ENCODE data around the gene WDR11.

The WDR11 gene

GRCh38 chr10:120828763-120829319 lies 22.3 kb upstream of the WDR11 start:
- no peaks in the 10 kb centered on the region for H4K20me1 ChIP-seq (ENCODE audit: control insufficient read depth, insufficient read depth, low read depth, low read length)
- H3K4me1 ChIP-seq (ENCODE audit: control insufficient read depth, low read length) = no peaks in the 10 kb centered on the region
- H3K9me2 ChIP-seq (replicated peaks; ENCODE audit: control insufficient read depth, low read length) = no peaks in the 10 kb centered on the region
- H3K4me3 ChIP-seq (ENCODE audit: low read length) = no peak overlapping the region
- no peaks in the 10 kb centered on the region for H3K79me2 ChIP-seq (ENCODE audit: control insufficient read depth, low read length)
- no peak for TF ChIP-seq EZH2phosphoT487 (IDR thresholded peaks at IDR 0.05; ENCODE audit: borderline replicate concordance, low read length)
- TF ChIP-seq CTCF (IDR thresholded peaks at IDR 0.05; ENCODE audit: low read depth, low read length, poor library complexity, severe bottlenecking) = no peak
- no peaks in the 10 kb centered on the region for H3K27me3 ChIP-seq (ENCODE audit: control insufficient read depth, low read length)
- H3F3A ChIP-seq (ENCODE audit: control insufficient read depth, insufficient read depth) = no peaks in the 10 kb centered on the region
- H3K36me3 ChIP-seq (ENCODE audit: control insufficient read depth, low read length) = no peaks in the 10 kb centered on the region
- no peaks in the 10 kb centered on the region for H3K9me3 ChIP-seq (ENCODE audit: control insufficient read depth, insufficient read depth, low read length)
- H3K27ac ChIP-seq (ENCODE audit: low read depth, low read length) = no peak overlapping the region
- no peak overlapping the region for H3K4me2 ChIP-seq (ENCODE audit: low read length)

GRCh38 chr10:120832106-120832505 lies 19.1 kb upstream of the WDR11 start:
- no peak for TF ChIP-seq EZH2phosphoT487 (IDR thresholded peaks at IDR 0.05; ENCODE audit: borderline replicate concordance, low read length)

DNA sequence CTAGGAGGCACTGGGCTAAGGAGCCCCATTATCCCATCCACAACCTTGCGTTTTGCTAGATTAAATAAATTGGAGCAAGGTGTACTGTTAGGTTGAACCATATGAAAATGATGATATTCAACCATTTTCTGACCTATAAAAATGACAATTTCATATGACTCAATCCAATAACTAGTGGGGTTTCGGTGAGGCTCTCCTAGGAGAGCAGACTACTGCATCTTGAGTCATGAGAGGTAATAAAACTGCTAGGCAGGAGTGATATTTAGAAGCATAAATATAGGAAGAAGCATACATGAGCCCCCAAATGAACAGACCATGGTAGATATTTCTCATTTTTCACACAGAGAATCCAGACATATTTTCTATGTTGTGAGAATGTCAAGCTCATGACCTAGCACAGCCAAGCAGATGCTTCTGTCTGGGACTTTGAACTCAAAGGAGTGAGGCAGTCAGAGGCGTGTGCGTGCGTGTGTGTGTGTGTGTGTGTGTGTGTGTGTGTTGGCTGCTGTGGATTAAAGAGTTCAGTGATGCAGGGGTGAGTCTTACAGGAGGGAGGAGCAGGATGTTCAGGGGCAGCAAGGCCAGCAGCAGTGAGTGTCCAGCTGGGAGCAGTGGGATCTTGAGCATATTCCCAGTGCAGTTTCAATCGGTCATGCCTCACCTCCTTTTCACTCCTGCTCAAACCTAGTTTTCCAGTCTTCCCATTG lies 17.8 kb upstream of the WDR11 start:
- no peak for TF ChIP-seq CTCF (IDR thresholded peaks at IDR 0.05; ENCODE audit: low read depth, low read length, poor library complexity, severe bottlenecking)
- TF ChIP-seq EZH2phosphoT487 (IDR thresholded peaks at IDR 0.05; ENCODE audit: borderline replicate concordance, low read length) = no peak
- Histone ChIP-seq H3K4me2 (ENCODE audit: low read length) (no peak overlapping the region), H3K27ac (ENCODE audit: low read depth, low read length) (no peak overlapping the region), H4K20me1 (ENCODE audit: control insufficient read depth, insufficient read depth, low read depth, low read length) (no peaks in the 10 kb centered on the region), H3K4me1 (ENCODE audit: control insufficient read depth, low read length) (no peaks in the 10 kb centered on the region), H3K9me2 (replicated peaks; ENCODE audit: control insufficient read depth, low read length) (no peaks in the 10 kb centered on the region), H3K4me3 (ENCODE audit: low read length) (no peak overlapping the region), H3K27me3 (ENCODE audit: control insufficient read depth, low read length) (no peaks in the 10 kb centered on the region), H3K79me2 (ENCODE audit: control insufficient read depth, low read length) (no peaks in the 10 kb centered on the region), H3F3A (ENCODE audit: control insufficient read depth, insufficient read depth) (no peaks in the 10 kb centered on the region), H3K9me3 (ENCODE audit: control insufficient read depth, insufficient read depth, low read length) (no peaks in the 10 kb centered on the region), H3K36me3 (ENCODE audit: control insufficient read depth, low read length) (no peaks in the 10 kb centered on the region)

More at GRCh38 chr10:120832106-120832505, 19.1 kb upstream of the WDR11 start:
- H3F3A ChIP-seq (ENCODE audit: control insufficient read depth, insufficient read depth) = no peaks in the 10 kb centered on the region
- H3K4me1 ChIP-seq (ENCODE audit: control insufficient read depth, low read length) = no peaks in the 10 kb centered on the region
- H3K4me3 ChIP-seq (ENCODE audit: low read length) = no peak overlapping the region
- no peak overlapping the region for H3K27ac ChIP-seq (ENCODE audit: low read depth, low read length)
- no peaks in the 10 kb centered on the region for H3K27me3 ChIP-seq (ENCODE audit: control insufficient read depth, low read length)
- H3K9me2 ChIP-seq (replicated peaks; ENCODE audit: control insufficient read depth, low read length) = no peaks in the 10 kb centered on the region
- H3K36me3 ChIP-seq (ENCODE audit: control insufficient read depth, low read length) = no peaks in the 10 kb centered on the region
- no peaks in the 10 kb centered on the region for H3K79me2 ChIP-seq (ENCODE audit: control insufficient read depth, low read length)
- H3K9me3 ChIP-seq (ENCODE audit: control insufficient read depth, insufficient read depth, low read length) = no peaks in the 10 kb centered on the region
- no peak overlapping the region for H3K4me2 ChIP-seq (ENCODE audit: low read length)
- H4K20me1 ChIP-seq (ENCODE audit: control insufficient read depth, insufficient read depth, low read depth, low read length) = no peaks in the 10 kb centered on the region

- Histone ChIP-seq H3K4me3 (ENCODE audit: low read length) (no peak overlapping the region), H3K27me3 (ENCODE audit: control insufficient read depth, low read length) (no peaks in the 10 kb centered on the region), H3F3A (ENCODE audit: control insufficient read depth, insufficient read depth) (no peaks in the 10 kb centered on the region), H3K79me2 (ENCODE audit: control insufficient read depth, low read length) (no peaks in the 10 kb centered on the region), H3K4me1 (ENCODE audit: control insufficient read depth, low read length) (no peaks in the 10 kb centered on the region), H3K36me3 (ENCODE audit: control insufficient read depth, low read length) (no peaks in the 10 kb centered on the region), H4K20me1 (ENCODE audit: control insufficient read depth, insufficient read depth, low read depth, low read length) (no peaks in the 10 kb centered on the region), H3K9me2 (replicated peaks; ENCODE audit: control insufficient read depth, low read length) (no peaks in the 10 kb centered on the region), H3K4me2 (ENCODE audit: low read length) (no peak overlapping the region), H3K27ac (ENCODE audit: low read depth, low read length) (no peak overlapping the region), H3K9me3 (ENCODE audit: control insufficient read depth, insufficient read depth, low read length) (no peaks in the 10 kb centered on the region)
- no peak for TF ChIP-seq CTCF (IDR thresholded peaks at IDR 0.05; ENCODE audit: low read depth, low read length, poor library complexity, severe bottlenecking)
- no peak for TF ChIP-seq EZH2phosphoT487 (IDR thresholded peaks at IDR 0.05; ENCODE audit: borderline replicate concordance, low read length)
Measured at GRCh38 chr10:120835603-120836002, 15.6 kb upstream of the WDR11 start.
